Activated CD8-positive, alpha-beta T cell treated with anti-CD3 and anti-CD28 coated beads for 36 hours (primary cell): ENCODE data around the gene COG4. TPM values are rescaled to one million over a fixed set of nuclear protein-coding genes. Genes with fewer than 3 reads are reported as not detected.
"Not testable (repeated sequence)": the region's sequence is repeated elsewhere in the genome, so short reads cannot be mapped to it uniquely, and the experiment has no call there.

ENCODE experiments used
- ATAC-seq: fragments of 200-7000 bp; cut with Tn5 transposase; one replicate; pipeline ENCODE4 v1.10.0; 2021; ENCODE audit warnings: mild to moderate bottlenecking, moderate library complexity
- CTCF ChIA-PET: fragments of 350-600 bp; sonication (Branson Sonifier 250); formaldehyde crosslinking; loops from one replicate; lab custom pipeline; 2021; ENCODE audit warnings: antibody characterized with exemption; lab: Charles Lee
- POLR2A ChIA-PET: fragments of 350-600 bp; sonication (Branson Sonifier 250); formaldehyde crosslinking; loops from one replicate; lab custom pipeline; 2021; ENCODE audit warnings: antibody characterized with exemption; lab: Charles Lee
- DNase-seq: peaks from one replicate; pipeline ENCODE4 v3.0.0-alpha.2; 2020
- H3K27ac Mint-ChIP-seq: one replicate; pipeline ENCODE4 v1.8.0; 2021; ENCODE audit warnings: mild to moderate bottlenecking, mixed read lengths
- H3K27me3 Mint-ChIP-seq: one replicate; pipeline ENCODE4 v1.8.0; 2021; ENCODE audit warnings: mixed read lengths
- H3K36me3 Mint-ChIP-seq: one replicate; pipeline ENCODE4 v1.8.0; 2021; ENCODE audit warnings: low read depth, mixed read lengths
- H3K4me1 Mint-ChIP-seq: one replicate; pipeline ENCODE4 v1.8.0; 2021; ENCODE audit warnings: low read depth, mixed read lengths
- H3K4me3 Mint-ChIP-seq: one replicate; pipeline ENCODE4 v1.8.0; 2021; ENCODE audit warnings: mild to moderate bottlenecking, moderate library complexity, mixed read lengths
- H3K9me3 Mint-ChIP-seq: one replicate; pipeline ENCODE4 v1.8.0; 2021; ENCODE audit warnings: mixed read lengths
- intact Hi-C: fragments of 100-400 bp; cut with micrococcal nuclease; formaldehyde crosslinking; loops from one replicate; pipeline ENCODE4 v1.10.0; 2022
- total RNA-seq, 2 experiments: library from RNA; stranded (reverse); gene quantifications; one replicate each; pipeline ENCODE4 v1.2.3, GENCODE V29; 2021
- TF ChIP-seq, protein P1 (sequence below): fragments of 200-600 bp; IDR thresholded peaks from one replicate; pipeline ENCODE4 v1.8.0; 2022; ENCODE audit warnings: antibody characterized with exemption, mild to moderate bottlenecking

COG4 gene
- total RNA-seq, 2 experiments from 2014 or later, result 38.0 to 39.0 TPM

DNA sequence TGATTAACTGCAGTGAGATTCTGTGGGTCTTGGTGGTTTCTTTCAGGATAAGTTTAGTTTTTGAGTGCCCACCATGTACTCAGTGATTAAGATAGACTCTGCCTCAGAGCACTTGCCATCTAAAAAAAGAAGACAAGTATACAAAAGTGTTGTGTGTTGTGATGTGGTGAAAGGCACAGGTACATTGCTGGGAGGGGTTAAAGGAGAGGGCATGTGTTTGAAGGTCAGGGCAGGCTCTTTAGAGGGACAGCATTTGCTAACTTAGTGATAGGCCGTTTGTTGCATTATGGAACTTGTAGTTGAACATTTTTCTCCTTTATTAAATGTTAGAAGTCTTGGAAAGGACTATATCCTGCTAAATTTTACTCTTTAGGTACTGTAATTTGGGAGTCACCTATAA, 26.7 kb upstream of the COG4 start:
- H3K9me3 Mint-ChIP-seq, result no peaks in the 10 kb centered on the region
- no peak overlapping the region for H3K4me3 Mint-ChIP-seq
- no peak for DNase-seq
- H3K27ac Mint-ChIP-seq, result peak overlapping the region; percentile 22
- intact Hi-C loops, result no loop called here
- H3K36me3 Mint-ChIP-seq, result peaks cover 74% of the 10 kb centered on the region
- TF ChIP-seq, protein P1, sequence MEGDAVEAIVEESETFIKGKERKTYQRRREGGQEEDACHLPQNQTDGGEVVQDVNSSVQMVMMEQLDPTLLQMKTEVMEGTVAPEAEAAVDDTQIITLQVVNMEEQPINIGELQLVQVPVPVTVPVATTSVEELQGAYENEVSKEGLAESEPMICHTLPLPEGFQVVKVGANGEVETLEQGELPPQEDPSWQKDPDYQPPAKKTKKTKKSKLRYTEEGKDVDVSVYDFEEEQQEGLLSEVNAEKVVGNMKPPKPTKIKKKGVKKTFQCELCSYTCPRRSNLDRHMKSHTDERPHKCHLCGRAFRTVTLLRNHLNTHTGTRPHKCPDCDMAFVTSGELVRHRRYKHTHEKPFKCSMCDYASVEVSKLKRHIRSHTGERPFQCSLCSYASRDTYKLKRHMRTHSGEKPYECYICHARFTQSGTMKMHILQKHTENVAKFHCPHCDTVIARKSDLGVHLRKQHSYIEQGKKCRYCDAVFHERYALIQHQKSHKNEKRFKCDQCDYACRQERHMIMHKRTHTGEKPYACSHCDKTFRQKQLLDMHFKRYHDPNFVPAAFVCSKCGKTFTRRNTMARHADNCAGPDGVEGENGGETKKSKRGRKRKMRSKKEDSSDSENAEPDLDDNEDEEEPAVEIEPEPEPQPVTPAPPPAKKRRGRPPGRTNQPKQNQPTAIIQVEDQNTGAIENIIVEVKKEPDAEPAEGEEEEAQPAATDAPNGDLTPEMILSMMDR, result no peak
- peaks cover 32% of the 10 kb centered on the region for H3K4me1 Mint-ChIP-seq
- ChIA-PET POLR2A (interaction anchor here (5.1 kb wide), 1 partner anchor 16 kb away, joined by 43 read pairs; no protein-coding TSS in a partner anchor), CTCF (no interaction called here)
- ATAC-seq, result no peak
- no peaks in the 10 kb centered on the region for H3K27me3 Mint-ChIP-seq

DNA sequence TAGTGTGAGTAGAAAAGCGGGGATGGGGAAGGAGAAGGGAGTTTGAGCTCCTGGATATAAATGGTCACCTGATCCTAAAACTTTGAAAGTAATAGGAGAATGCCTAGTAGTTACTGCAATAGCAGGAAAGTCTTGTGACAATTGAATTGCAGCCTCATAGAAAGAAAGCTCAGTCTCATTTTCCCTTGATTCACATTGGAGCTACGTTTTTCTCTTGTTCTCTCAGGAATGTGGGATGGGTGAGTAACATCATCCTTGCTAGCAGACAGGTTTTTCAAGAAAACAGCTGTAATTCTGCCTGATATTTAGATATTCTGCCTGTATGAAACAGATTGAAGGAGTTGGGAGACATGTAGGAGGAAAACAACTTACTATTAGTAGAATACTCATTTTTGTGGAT, 25.6 kb upstream of the COG4 start:
- ChIA-PET CTCF (interaction anchor here (1.0 to 1.2 kb wide), 3 partner anchors 10 to 40 kb away, joined by 3 to 4 read pairs (median 4); no protein-coding TSS in a partner anchor), POLR2A (interaction anchor here (1.0 to 1.7 kb wide), 7 partner anchors 12 to 296 kb away, joined by 3 to 10 read pairs (median 3); no protein-coding TSS in a partner anchor)
- intact Hi-C loops, result no loop called here
- Mint-ChIP-seq H3K27me3 (no peaks in the 10 kb centered on the region), H3K9me3 (no peaks in the 10 kb centered on the region), H3K27ac (peak overlapping the region; percentile 58), H3K4me1 (peaks cover 35% of the 10 kb centered on the region), H3K4me3 (no peak overlapping the region), H3K36me3 (peaks cover 72% of the 10 kb centered on the region)
- no peak for ATAC-seq
- TF ChIP-seq, protein P1, result no peak
- no peak for DNase-seq

DNA sequence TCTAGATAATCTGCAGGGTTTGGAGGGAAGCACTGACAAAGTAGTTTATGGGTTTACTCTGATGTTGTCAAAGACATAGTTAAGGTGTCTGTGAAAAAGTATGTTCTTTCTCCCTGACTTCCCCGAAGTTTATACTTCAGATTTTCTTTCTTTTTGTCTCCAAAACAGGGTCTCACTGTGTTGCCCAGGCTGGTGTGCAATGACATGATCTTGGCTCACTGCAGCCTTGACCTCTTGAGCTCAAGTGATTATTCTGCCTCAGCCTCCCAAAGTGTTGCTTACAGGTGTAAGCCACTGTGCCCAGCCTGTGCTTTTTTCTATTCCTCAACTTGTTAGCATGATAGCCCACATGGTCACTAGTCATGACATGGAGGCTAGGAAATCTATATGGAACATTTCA, 21.2 kb upstream of the COG4 start:
- ChIA-PET POLR2A (interaction anchor here (1.4 kb wide), 1 partner anchor 19 kb away, joined by 4 read pairs; no protein-coding TSS in a partner anchor), CTCF (no interaction called here)
- no peaks in the 10 kb centered on the region for H3K27me3 Mint-ChIP-seq
- no peak for ATAC-seq
- peaks cover 64% of the 10 kb centered on the region for H3K36me3 Mint-ChIP-seq
- intact Hi-C loops, result no loop called here
- TF ChIP-seq, protein P1, result no peak
- no peak overlapping the region for H3K4me3 Mint-ChIP-seq
- no peak overlapping the region for H3K27ac Mint-ChIP-seq
- no peaks in the 10 kb centered on the region for H3K9me3 Mint-ChIP-seq
- DNase-seq, result no peak
- H3K4me1 Mint-ChIP-seq, result peaks cover 21% of the 10 kb centered on the region

DNA sequence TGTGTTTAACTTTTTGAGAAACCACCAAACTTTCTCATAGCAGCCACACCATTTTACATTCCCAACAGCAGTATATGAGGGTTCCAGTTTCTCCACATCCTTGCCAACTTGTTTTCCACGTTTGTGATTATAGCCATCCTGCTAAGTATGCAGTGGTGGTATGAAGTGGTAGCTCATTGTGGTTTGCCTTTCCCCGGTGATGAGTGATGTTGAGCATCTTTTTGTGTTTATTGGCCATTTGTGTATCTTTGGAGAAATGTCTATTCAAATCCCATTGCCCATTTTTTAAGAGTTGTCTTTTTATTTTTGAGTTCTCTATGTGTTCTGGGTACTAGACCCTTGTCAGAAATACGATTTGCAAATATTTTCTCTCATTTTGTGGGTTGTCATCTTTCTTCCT, 17.6 kb upstream of the COG4 start:
- Mint-ChIP-seq H3K4me1 (peaks cover 21% of the 10 kb centered on the region), H3K36me3 (peaks cover 66% of the 10 kb centered on the region), H3K9me3 (no peaks in the 10 kb centered on the region), H3K27me3 (no peaks in the 10 kb centered on the region), H3K27ac (no peak overlapping the region), H3K4me3 (no peak overlapping the region)
- ATAC-seq (no peak), DNase-seq (no peak)
- intact Hi-C loops, result no loop called here
- ChIA-PET POLR2A (interaction anchor here (0.7 to 2.2 kb wide), 6 partner anchors 11 to 194 kb away, joined by 3 to 10 read pairs (median 4); no protein-coding TSS in a partner anchor), CTCF (interaction anchor here (1.7 kb wide), 1 partner anchor 11 kb away, joined by 6 read pairs; no protein-coding TSS in a partner anchor)
- TF ChIP-seq, protein P1, result no peak

DNA sequence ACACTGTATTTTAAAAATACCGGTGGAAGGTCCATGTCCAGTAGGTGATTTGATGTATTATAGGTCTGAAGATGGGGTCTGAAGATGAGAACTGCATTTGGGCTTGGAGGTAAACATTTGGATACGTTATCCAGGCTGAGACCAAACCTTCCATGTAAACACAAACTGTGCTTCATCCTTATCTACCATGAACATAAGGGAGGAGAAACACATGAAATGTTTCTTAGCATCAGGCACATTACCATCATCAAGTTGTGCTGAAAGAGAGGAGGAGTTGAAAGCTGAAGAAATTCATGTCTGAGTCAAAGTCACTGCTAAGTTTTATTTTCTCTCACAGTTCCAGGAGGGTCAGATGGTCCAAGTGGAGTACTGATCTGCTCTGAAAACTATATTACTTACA, 11.6 kb upstream of the COG4 start:
- ChIA-PET POLR2A (interaction anchor here (1.1 to 2.7 kb wide), 4 partner anchors 10 to 154 kb away, joined by 3 to 9 read pairs (median 6); no protein-coding TSS in a partner anchor), CTCF (no interaction called here)
- ATAC-seq (no peak), DNase-seq (no peak)
- Mint-ChIP-seq H3K4me3 (no peak overlapping the region), H3K9me3 (no peaks in the 10 kb centered on the region), H3K36me3 (peaks cover 75% of the 10 kb centered on the region), H3K27ac (no peak overlapping the region), H3K27me3 (no peaks in the 10 kb centered on the region), H3K4me1 (peaks cover 36% of the 10 kb centered on the region)
- intact Hi-C loops, result no loop called here
- TF ChIP-seq, protein P1, result no peak

DNA sequence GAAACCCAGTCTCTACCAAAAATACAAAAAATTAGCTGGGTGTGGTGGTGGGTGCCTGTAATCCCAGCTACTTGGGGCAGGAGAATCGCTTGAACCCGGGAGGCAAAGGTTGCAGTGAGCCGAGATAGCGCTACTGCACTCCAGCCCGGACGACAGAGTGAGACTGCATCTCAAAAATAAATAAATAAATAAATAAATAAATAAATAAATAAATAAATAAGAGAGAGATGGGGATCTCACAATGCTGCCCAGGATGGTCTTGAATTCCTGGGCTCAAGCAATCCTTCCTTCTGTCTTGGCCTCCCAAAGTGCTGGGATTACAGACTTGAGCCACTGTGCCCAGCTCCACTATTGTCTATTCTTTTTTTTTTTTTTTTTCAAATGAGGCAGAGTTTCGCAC, 6.6 kb upstream of the COG4 start:
- ATAC-seq, H3K27ac Mint-ChIP-seq, H3K4me3 Mint-ChIP-seq, DNase-seq, H3K9me3 Mint-ChIP-seq, H3K27me3 Mint-ChIP-seq: not testable (repeated sequence)
- intact Hi-C loops, result loop anchor here (10.0 kb wide), 2 partner anchors 145 to 245 kb away; partner anchors contain the start of gene AARS1
- POLR2A ChIA-PET, result interaction anchor here (0.8 to 1.0 kb wide), 2 partner anchors 18 to 30 kb away, joined by 4 read pairs; no protein-coding TSS in a partner anchor
- Mint-ChIP-seq H3K4me1 (peaks cover 60% of the 10 kb centered on the region), H3K36me3 (peaks cover 80% of the 10 kb centered on the region)
- CTCF ChIA-PET, result interaction anchor here (0.7 to 1.6 kb wide), 3 partner anchors 11 to 241 kb away, joined by 3 to 6 read pairs (median 3); no protein-coding TSS in a partner anchor
